CD1c-positive myeloid dendritic cell (primary cell): ENCODE results near the gene MAPK8.
A peak's percentile ranks its signal among the peaks of the same experiment; 100 is the strongest.

ENCODE experiments used
- DNase-seq: peaks from one replicate; pipeline ENCODE4 v3.0.0-alpha.2; 2016; ENCODE audit errors: extremely low spot score

The MAPK8 gene

GRCh38 chr10:48292616-48293015, 13.9 kb upstream of the MAPK8 start:
- no peak for DNase-seq

DNA sequence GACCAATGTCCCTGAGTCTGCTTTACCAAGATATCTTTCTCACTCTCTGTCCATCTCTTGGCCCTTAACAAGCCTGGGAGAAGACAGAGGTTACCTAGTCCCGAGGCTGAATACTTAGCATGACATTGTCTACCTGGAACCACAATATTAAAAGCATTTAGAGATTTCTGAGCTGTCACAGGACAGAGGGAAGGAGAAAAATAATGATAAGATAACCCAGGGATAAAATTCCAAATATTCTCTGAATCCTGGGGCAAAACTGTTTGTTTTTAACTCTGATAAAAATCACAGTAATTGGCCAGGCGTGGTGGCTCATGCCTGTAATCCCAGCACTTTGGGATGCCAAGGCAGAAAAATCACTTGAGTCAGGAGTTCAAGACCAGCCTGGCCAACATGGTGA, 12.0 kb upstream of the MAPK8 start:
- no peak for DNase-seq

DNA sequence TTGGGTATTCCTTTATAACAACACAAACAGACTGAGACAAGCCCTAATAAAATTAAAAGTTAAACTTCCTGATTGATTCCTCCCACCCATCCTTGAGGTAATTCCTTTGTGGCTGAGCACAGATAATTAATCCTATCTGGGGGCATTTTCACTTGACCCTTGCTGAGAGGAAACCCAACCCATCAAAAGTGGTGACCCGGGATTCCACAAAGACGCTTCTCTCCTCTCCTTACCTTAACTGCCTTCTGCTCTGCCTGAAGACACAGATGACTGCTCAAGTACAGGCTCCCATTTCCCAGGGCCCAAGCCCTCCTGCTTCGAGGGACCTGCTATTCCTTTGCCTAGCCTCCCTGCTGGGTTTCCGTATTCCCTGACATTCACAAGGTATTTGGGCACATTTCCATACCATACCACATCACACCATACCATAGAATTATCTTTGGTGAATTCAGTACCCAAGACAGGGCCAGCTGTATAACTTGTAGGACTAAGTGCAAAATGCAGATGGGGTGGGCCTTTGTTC, 9.8 kb upstream of the MAPK8 start:
- DNase-seq, result no peak

- DNase-seq, result no peak
Observed at GRCh38 chr10:48299066-48299465, 7.4 kb upstream of the MAPK8 start.

DNA sequence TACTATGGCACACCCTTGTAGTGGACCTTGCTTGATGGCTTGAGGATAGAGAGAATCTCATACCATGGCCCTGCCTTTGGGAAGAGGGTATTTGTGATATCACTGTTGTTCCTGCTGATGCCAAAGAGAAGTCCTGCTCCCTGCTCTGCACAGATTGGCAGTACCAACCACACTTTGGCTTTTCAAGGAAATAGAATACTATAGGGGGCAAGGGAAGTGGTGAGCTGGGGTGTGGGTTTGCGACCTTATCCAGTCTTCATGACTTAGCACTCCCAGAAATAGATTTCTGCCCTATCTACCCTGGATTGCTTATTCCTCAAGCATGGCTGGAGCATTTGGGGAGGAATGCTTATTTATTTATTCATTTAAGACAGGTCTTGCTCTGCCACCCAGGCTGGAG, 6.8 kb upstream of the MAPK8 start:
- DNase-seq, result no peak

- DNase-seq, result no peak
Observed at GRCh38 chr10:48300556-48300955, 5.9 kb upstream of the MAPK8 start.

GRCh38 chr10:48302515-48303476, 3.7 kb upstream of the MAPK8 start:
- no peak for DNase-seq

- DNase-seq, result no peak
Observed at GRCh38 chr10:48305905-48306264, 592 bp upstream of the MAPK8 start.

DNA sequence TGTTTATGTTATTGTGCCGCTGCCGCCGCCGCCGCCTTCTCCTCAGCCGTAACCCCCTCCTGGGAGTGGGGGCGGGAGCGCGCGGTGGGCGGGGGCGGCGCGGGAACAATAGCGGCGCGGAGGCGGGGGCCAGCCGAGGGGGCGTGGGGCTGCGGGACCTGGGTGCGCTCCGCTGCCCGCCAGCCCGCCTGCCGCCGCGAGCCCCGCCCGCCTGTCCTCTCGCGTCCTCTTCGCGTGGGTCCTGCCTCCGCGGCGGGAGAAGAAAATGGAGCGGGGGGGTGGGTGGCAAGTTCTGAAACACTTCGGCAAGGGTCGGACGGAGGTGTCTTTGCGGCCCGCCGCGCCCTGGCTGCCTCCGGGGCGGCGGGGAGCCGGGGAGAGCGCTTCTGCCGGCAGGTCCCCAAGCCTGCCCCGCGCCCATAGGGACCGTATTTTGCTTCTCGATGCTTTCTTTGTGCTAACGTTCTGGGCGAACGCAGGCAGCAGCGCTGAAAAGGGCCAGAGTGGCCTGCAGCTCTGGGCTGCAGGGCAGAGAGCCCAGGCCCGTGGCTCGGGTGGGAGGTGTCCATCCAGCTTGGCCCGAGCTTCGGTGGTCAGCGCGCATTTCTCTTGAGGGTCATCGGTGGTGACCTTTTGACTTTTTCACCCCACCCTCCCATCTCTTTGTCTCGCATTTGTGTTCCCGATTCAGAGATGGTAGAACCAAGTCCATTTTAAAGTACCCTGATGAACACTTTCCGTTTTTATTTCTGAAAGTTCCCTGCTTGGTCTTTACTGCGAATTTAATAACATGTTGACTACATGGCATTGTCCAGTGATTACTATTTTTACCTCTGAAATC, 613 bp downstream of the MAPK8 start:
- DNase-seq, result peak; percentile 66

GRCh38 chr10:48307711-48308018, 1.2 kb downstream of the MAPK8 start:
- peak; percentile 1 for DNase-seq

DNA sequence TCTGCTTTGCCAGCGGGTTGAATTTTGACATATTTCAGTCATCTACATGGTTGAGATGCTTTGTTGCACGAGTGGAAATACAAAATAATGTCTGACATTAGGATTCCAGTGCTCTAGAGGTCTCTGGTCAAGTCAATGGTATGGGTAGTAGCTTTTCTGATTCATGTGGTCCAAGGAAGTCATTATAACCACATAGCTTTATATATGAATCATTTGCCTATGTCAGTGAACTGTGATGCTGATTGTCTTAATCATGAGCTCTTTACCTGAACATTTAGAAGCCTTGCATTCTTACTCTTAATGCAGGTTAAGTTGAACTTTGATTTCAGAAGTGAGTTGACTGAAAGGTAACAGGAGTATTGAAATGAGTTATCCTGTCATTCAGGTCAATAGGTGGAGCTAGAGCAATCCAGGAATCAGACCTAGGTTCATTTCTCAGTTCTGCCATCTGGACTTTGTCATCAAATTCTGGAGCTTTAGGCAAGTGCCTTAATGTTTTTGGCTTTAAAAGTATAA, 3.3 kb downstream of the MAPK8 start:
- DNase-seq, result peak; percentile 8

DNA sequence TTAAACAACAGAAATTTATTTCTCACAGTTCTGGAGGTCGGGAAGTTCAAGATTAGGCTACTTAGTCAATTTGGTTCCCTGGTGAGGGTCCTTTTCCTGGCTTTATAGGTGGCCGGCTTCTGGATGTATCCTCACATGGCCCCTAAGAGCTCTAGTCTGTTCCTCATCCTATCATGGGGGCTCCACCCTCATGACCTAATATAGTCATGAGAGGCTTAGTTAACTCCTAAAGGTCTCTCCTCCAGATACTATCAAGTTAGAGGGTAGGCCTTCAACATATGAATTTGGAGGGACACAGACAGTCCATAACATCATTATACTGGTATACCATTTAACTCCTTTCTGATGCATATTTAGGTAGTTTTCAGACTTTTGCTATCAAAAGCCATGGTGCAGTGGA, 7.6 kb downstream of the MAPK8 start:
- DNase-seq, result no peak

GRCh38 chr10:48316236-48316635, 9.8 kb downstream of the MAPK8 start:
- no peak for DNase-seq

GRCh38 chr10:48317321-48317990, 11.0 kb downstream of the MAPK8 start:
- DNase-seq, result no peak

DNA sequence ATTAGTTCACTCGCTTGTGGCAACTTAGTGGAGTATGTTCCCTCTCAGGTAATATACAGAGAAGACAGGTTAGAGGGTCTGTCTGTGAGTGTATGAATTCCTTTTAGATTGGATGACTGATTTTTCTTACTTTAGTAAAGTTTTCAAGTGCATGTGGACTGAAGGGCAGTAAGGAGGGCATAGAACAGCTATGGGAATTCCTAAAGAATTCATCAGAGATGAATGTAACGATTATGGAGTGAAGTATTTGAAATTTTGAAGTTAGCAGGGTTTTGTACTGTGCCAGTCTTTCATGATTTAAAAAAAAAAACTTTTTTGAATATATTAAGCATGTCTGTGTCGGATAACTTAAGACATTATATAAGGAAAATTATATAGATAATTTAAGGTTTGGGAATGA, 15.5 kb downstream of the MAPK8 start:
- no peak for DNase-seq

DNA sequence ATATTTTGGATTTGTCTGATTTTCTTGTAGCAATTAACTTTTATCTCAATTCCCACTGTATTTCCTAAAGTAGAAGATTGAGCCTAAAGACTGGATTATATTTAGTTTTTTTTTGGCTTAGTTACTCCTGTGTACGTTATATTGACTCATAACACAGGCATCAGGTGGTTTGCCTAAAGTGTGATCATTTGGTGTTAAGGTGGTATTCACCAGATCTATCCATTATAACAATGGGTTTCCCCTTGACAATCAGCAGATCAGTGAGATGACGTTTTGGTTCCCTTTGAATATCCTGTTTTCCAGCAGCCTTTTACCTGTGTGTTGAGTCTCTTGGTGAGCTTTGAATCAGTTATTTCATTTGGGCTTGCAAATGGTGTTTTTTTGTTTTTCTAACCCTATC, 18.1 kb downstream of the MAPK8 start:
- DNase-seq, result no peak

GRCh38 chr10:48330269-48330668, 23.8 kb downstream of the MAPK8 start:
- DNase-seq, result no peak

DNA sequence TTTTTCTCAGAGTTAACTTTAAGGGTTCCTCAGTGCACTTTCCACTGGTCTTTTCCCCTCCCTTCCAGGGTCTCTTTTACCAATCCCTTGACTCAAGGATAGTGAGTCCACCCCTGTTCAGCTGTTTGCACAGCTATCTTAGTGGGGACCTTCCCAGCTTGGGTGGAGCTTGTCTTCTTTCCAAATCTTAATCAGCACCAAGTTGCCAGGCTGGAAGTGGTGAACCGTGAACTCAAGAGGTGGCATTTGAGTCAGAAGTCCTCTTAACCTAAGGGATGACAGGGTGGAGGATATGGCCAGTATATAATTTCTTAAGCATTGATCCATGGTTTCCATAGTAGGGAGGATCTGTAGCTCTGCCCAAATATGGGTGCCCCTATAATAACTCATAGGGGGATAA, 25.0 kb downstream of the MAPK8 start:
- DNase-seq, result no peak

DNA sequence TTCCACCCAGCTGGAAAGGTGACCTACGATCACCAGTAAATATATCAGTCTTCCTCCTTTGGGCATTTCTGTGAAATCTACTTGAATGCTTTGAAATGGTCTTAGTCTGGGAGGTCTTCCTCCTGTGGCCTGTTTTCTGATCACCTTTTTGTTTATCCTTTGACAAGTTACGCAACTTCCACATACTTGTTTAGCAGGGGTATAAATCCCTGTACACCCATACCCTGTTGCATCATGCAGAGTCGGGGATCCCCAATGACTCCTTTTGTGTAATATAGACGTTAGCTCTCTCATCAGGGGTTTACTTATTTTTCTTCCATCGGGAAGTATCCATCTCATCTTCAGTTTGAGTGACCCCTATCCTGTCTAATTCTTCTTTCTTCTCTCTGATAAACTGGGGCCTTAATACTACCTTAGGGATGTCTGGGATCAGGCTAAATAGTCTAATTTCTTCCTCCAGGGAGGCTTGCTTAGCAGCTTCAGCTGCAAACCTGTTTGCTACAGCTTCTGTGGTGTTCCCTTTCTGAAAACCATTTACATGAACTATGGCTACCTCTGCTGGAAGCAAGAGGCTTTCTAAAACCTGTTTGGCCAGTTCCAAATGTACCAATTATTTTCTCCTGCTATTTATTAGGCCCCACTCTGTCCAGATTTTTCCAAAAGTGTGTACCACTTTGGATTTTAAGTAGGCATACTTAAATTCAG, 25.8 kb downstream of the MAPK8 start:
- DNase-seq, result no peak

DNA sequence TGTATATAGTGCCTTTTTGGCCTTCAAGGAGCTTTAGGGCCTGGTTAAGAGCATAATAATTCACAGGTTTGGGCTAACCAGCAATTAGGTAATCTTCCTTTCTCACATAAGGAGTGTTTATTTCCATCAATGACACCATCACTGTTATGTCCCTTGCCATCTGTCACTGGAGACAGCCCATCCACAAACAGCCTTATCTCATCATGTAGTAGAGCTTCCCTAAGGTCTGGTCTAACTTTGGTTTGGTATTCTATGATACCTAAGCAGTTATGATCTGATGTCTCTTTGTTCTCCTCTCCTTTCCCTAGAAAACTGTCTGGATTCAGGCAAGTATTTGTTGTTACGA, 26.4 kb downstream of the MAPK8 start:
- no peak for DNase-seq

DNA sequence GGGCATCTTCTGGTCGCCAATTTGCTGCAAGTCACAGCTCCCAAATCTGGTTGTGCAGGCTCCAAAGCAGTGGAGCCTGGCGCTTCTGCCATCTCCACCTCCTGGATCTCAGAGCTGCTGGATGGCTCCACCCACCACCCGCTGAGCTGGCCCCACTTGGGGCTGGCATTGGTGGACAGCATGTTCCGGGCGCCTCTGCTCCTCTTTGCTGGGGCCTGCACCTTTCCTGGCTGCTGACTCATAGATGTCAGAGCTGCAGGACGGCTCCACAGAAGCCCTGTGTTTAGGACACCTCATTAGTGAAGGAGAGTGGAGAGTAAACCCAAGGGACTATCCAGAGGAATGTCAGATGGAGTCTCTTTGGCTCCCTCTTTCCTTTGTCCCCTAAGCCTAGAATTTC, 27.4 kb downstream of the MAPK8 start:
- no peak for DNase-seq

GRCh38 chr10:48335788-48336187, 29.3 kb downstream of the MAPK8 start:
- no peak for DNase-seq
